HCT116 (cell line): Measurements from ENCODE around the gene PCBP3. TPM values are rescaled to one million over a fixed set of nuclear protein-coding genes. Genes with fewer than 3 reads are reported as not detected.
"Not testable (repeated sequence)": the region's sequence is repeated elsewhere in the genome, so short reads cannot be mapped to it uniquely, and the experiment has no call there.

Experiments used
- ATAC-seq: fragments of 200-7000 bp; cut with Tn5 transposase; 2 replicates; pipeline ENCODE4 v1.9.1; 2020; ENCODE audit warnings: mild to moderate bottlenecking, moderate library complexity
- BruUV-seq: library from RNA; stranded (reverse); fragments of 400-500 nt; replicated peaks from 2 replicates; lab custom pipeline; 2021; lab: Mats Ljungman, UMichigan
- CTCF ChIA-PET: fragments of 300-600 bp; sonication (Branson Sonifier 250); formaldehyde crosslinking; loops from one replicate; lab custom pipeline; 2021; ENCODE audit warnings: antibody characterized with exemption; lab: Charles Lee
- POLR2A ChIA-PET: fragments of 300-600, 350-600 bp; sonication (Branson Sonifier 250); formaldehyde crosslinking; loops from one replicate; lab custom pipeline; 2021; ENCODE audit warnings: antibody characterized with exemption; lab: Charles Lee
- RAD21 ChIA-PET, 2 experiments: fragments of 300-600 bp; sonication (Branson Sonifier 250); formaldehyde crosslinking; loops; one replicate each; lab custom pipeline; 2023; ENCODE audit warnings: low total read pairs in 2 of 2; ENCODE audit not compliant: uncharacterized antibody in 2 of 2, unreplicated experiment in 2 of 2, low non-redundant PET in 1 of 2; lab: Charles Lee
- DNase-seq: peaks from one replicate; pipeline ENCODE4 v3.0.0-alpha.2; 2010; ENCODE audit warnings: low read depth, low spot score
- H2AFZ ChIP-seq: fragments of 200-600 bp; shearing (Covaris generic), sonication (generic); 2 replicates; pipeline ENCODE4 v1.6.1; 2017; ENCODE audit warnings: low read depth, mixed run types, mixed read lengths, antibody characterized with exemption, low read length; ENCODE audit not compliant: poor library complexity, severe bottlenecking
- H3K27ac ChIP-seq: 2 replicates; pipeline ENCODE4 v1.5.1; 2012; ENCODE audit warnings: low read depth, low read length
- H3K27me3 ChIP-seq: fragments of 200-600 bp; sonication (generic); 2 replicates; pipeline ENCODE4 v1.6.1; 2016; ENCODE audit warnings: mixed run types, low read length, mixed read lengths; ENCODE audit not compliant: insufficient read depth
- H3K36me3 ChIP-seq, 2 experiments: fragments of 200-500 bp in 1 of 2; fragments of 200-600 bp in 1 of 2; sonication (Bioruptor generic) in 1 of 2; sonication (generic) in 1 of 2; 2 replicates each; pipeline versions ENCODE4 v1.5.1 to v1.6.1; 2014 to 2016; ENCODE audit warnings: low read length in 2 of 2, inconsistent platforms in 1 of 2, mixed read lengths in 1 of 2, mixed run types in 1 of 2; ENCODE audit not compliant: insufficient read depth in 2 of 2, control insufficient read depth in 1 of 2
- H3K4me1 ChIP-seq, 2 experiments: fragments of 200-600 bp in 1 of 2; sonication (generic) in 1 of 2; 2 replicates each; pipeline versions ENCODE4 v1.5.1 to v1.6.1; 2012 to 2017; ENCODE audit warnings: low read length in 2 of 2, inconsistent platforms in 1 of 2, mild to moderate bottlenecking in 1 of 2, mixed read lengths in 1 of 2, mixed run types in 1 of 2, moderate library complexity in 1 of 2; ENCODE audit not compliant: insufficient read depth in 2 of 2, control insufficient read depth in 1 of 2
- H3K4me2 ChIP-seq: fragments of 200-600 bp; sonication (generic); 2 replicates; pipeline ENCODE4 v1.6.1; 2017; ENCODE audit warnings: mixed run types, low read length, mixed read lengths
- H3K4me3 ChIP-seq, 2 experiments: fragments of 200-600 bp in 1 of 2; sonication (generic) in 1 of 2; replicated peaks in 1 of 2; 2 replicates each; pipeline ENCODE4 v1.5.1; 2011 to 2016; ENCODE audit warnings: low read length in 2 of 2, control low read depth in 1 of 2, low read depth in 1 of 2, mild to moderate bottlenecking in 1 of 2, mixed read lengths in 1 of 2, mixed run types in 1 of 2
- H3K79me2 ChIP-seq: fragments of 200-600 bp; sonication (generic); 2 replicates; pipeline ENCODE4 v1.6.1; 2017; ENCODE audit warnings: mild to moderate bottlenecking, mixed run types, low read length, moderate library complexity, mixed read lengths; ENCODE audit not compliant: insufficient read depth
- H3K9ac ChIP-seq: fragments of 200-600 bp; sonication (generic); 2 replicates; pipeline ENCODE4 v1.6.1; 2016; ENCODE audit warnings: low read length, mixed read lengths
- H3K9me2 ChIP-seq: fragments of 200-600 bp; sonication (generic), shearing (Covaris generic); 2 replicates; pipeline ENCODE4 v1.6.1; 2017; ENCODE audit warnings: mixed run types, mild to moderate bottlenecking, moderate library complexity; ENCODE audit not compliant: insufficient read depth
- H3K9me3 ChIP-seq, 2 experiments: fragments of 200-500 bp in 1 of 2; fragments of 200-600 bp in 1 of 2; sonication (Bioruptor generic) in 1 of 2; sonication (generic) in 1 of 2; 2 replicates each; pipeline ENCODE4 v1.6.1; 2014 to 2017; ENCODE audit warnings: low read length in 2 of 2, mixed read lengths in 2 of 2, inconsistent platforms in 1 of 2, low read depth in 1 of 2, mild to moderate bottlenecking in 1 of 2, mixed run types in 1 of 2, moderate library complexity in 1 of 2; ENCODE audit not compliant: control insufficient read depth in 1 of 2, insufficient read depth in 1 of 2
- H4K20me1 ChIP-seq: fragments of 200-600 bp; sonication (generic), shearing (Covaris generic); 2 replicates; pipeline ENCODE4 v1.6.1; 2017; ENCODE audit warnings: mixed run types, mild to moderate bottlenecking, moderate library complexity; ENCODE audit not compliant: insufficient read depth
- CEBPB ChIP-seq: IDR thresholded peaks from 2 replicates; pipeline ENCODE4 v1.6.1; 2012; ENCODE audit warnings: low read depth
- CTCF ChIP-seq, 3 experiments: fragments of 200-600 bp in 1 of 3; sonication (generic) in 1 of 3; IDR thresholded peaks in 2 of 3; conservative IDR thresholded peaks in 1 of 3; 2 replicates each; pipeline ENCODE4 v1.5.1; 2012 to 2017; ENCODE audit warnings: low read depth in 2 of 3, low read length in 2 of 3, antibody characterized with exemption in 1 of 3, borderline replicate concordance in 1 of 3, control low read depth in 1 of 3, mild to moderate bottlenecking in 1 of 3, mixed read lengths in 1 of 3, mixed run types in 1 of 3, moderate library complexity in 1 of 3; ENCODE audit not compliant: insufficient read depth in 1 of 3
- EGR1 ChIP-seq: IDR thresholded peaks from 2 replicates; pipeline ENCODE4 v1.6.1; 2012; ENCODE audit warnings: low read depth
- EZH2 ChIP-seq: fragments of 200-600 bp; sonication (generic); IDR thresholded peaks from 2 replicates; pipeline ENCODE4 v1.6.1; 2017; ENCODE audit warnings: antibody characterized with exemption, mixed run types
- EZH2phosphoT487 ChIP-seq: fragments of 200-600 bp; IDR thresholded peaks from 2 replicates; pipeline ENCODE4 v1.6.1; 2018; ENCODE audit warnings: antibody characterized with exemption, borderline replicate concordance
- FOSL1 ChIP-seq: IDR thresholded peaks from 2 replicates; pipeline ENCODE4 v1.6.1; 2012; ENCODE audit warnings: low read depth
- JUND ChIP-seq: IDR thresholded peaks from 2 replicates; pipeline ENCODE4 v1.6.1; 2012
- POLR2A ChIP-seq: IDR thresholded peaks from 2 replicates; pipeline ENCODE4 v1.7.0; 2011; ENCODE audit warnings: borderline replicate concordance; ENCODE audit not compliant: insufficient read depth, insufficient read length; ENCODE audit errors: extremely low read depth
- RAD21 ChIP-seq: IDR thresholded peaks from 2 replicates; pipeline ENCODE4 v1.6.1; 2012; ENCODE audit warnings: low read depth, mild to moderate bottlenecking
- SP1 ChIP-seq: IDR thresholded peaks from 2 replicates; pipeline ENCODE4 v1.6.1; 2012; ENCODE audit warnings: low read depth
- TCF7L2 ChIP-seq: IDR thresholded peaks from 2 replicates; pipeline ENCODE4 v1.7.0; 2011; ENCODE audit warnings: borderline replicate concordance, inconsistent platforms; ENCODE audit not compliant: insufficient read depth, insufficient read length; ENCODE audit errors: extremely low read depth
- YY1 ChIP-seq: IDR thresholded peaks from 2 replicates; pipeline ENCODE4 v1.6.1; 2011; ENCODE audit warnings: low read length, low read depth, moderate library complexity, mild to moderate bottlenecking; ENCODE audit not compliant: insufficient replicate concordance; ENCODE audit errors: extremely low read depth
- ZBTB33 ChIP-seq: IDR thresholded peaks from 2 replicates; pipeline ENCODE4 v1.6.1; 2011; ENCODE audit warnings: mild to moderate bottlenecking, low read length, moderate library complexity; ENCODE audit not compliant: insufficient replicate concordance; ENCODE audit errors: extremely low read depth
- ZFX ChIP-seq: fragments of 450-650 bp; IDR thresholded peaks from 2 replicates; pipeline ENCODE4 v1.6.1; 2017
- ZNF274 ChIP-seq: fragments of 200-500 bp; sonication (Bioruptor generic); IDR thresholded peaks from 2 replicates; pipeline ENCODE4 v1.6.1; 2014; ENCODE audit warnings: mild to moderate bottlenecking, low read depth, low read length, inconsistent platforms
- intact Hi-C: fragments of 100-400 bp; cut with micrococcal nuclease; formaldehyde crosslinking; loops from 2 replicates; pipeline ENCODE4 v1.10.0; 2022
- total RNA-seq: library from RNA; stranded (reverse); gene quantifications from one replicate; pipeline ENCODE4 v1.2.1, GENCODE V29; 2021; ENCODE audit not compliant: unreplicated experiment

PCBP3 gene
- total RNA-seq, 1 experiment from 2014 or later: 3.1 TPM

GRCh38 chr21:45975667-45976409, 332.3 kb downstream of the PCBP3 start:
- H3K27ac ChIP-seq, RAD21 ChIA-PET, H3K9me2 ChIP-seq, H3K9me3 ChIP-seq, H3K79me2 ChIP-seq, H4K20me1 ChIP-seq, H3K4me2 ChIP-seq, BruUV-seq, ATAC-seq, H3K27me3 ChIP-seq, H3K9ac ChIP-seq, H2AFZ ChIP-seq, DNase-seq, H3K36me3 ChIP-seq, POLR2A ChIA-PET, H3K4me3 ChIP-seq: not testable (repeated sequence)
- intact Hi-C loops: loop anchor here (10.0 kb wide), 1 partner anchor 349 kb away; the partner anchor contains the start of genes C21orf58 and PCNT
- peaks cover 25 to 48% of the 10 kb centered on the region in 2 experiments for H3K4me1 ChIP-seq
- CTCF ChIA-PET: interaction anchor here (1.0 kb wide), 1 partner anchor 168 kb away, joined by 5 read pairs; no protein-coding TSS in a partner anchor

GRCh38 chr21:45976701-45977311, 333.3 kb downstream of the PCBP3 start:
- no peak overlapping the region for H3K9ac ChIP-seq
- H3K4me1 ChIP-seq: peaks cover 27 to 52% of the 10 kb centered on the region in 2 experiments
- ChIA-PET POLR2A (no interaction called here), RAD21 (no interaction called here), CTCF (no interaction called here)
- no peaks in the 10 kb centered on the region for H4K20me1 ChIP-seq
- no peak overlapping the region for H2AFZ ChIP-seq
- no peaks in the 10 kb centered on the region for H3K9me2 ChIP-seq
- no peaks in the 10 kb centered on the region for H3K36me3 ChIP-seq
- H3K27me3 ChIP-seq: no peaks in the 10 kb centered on the region
- no peaks in the 10 kb centered on the region for H3K79me2 ChIP-seq
- intact Hi-C loops: loop anchor here (10.0 kb wide), 1 partner anchor 348 kb away; the partner anchor contains the start of genes C21orf58 and PCNT
- DNase-seq (no peak), ATAC-seq (no peak)
- H3K4me3 ChIP-seq: no peak overlapping the region
- BruUV-seq: no TSS peak
- no peak overlapping the region for H3K27ac ChIP-seq
- no peaks in the 10 kb centered on the region for H3K9me3 ChIP-seq
- no peak overlapping the region for H3K4me2 ChIP-seq
- TF ChIP-seq ZFX (no peak), FOSL1 (no peak), SP1 (no peak), ZBTB33 (no peak), TCF7L2 (no peak), POLR2A (no peak), EZH2 (no peak), YY1 (no peak), EGR1 (no peak), EZH2phosphoT487 (no peak), ZNF274 (no peak), CEBPB (no peak), CTCF (IDR thresholded peaks at IDR 0.05 in 2 of 3, conservative IDR thresholded peaks at IDR 0.05 in 1 of 3; ENCODE audit: borderline replicate concordance in 1 of 3, insufficient read depth in 1 of 3, low read depth in 2 of 3, low read length in 2 of 3) (no peak), RAD21 (no peak), JUND (no peak)
